GM19452 (cell line): Measurements from ENCODE around the gene CCDC85C.

Experiments
- ATAC-seq: cut with Tn5 transposase; IDR thresholded peaks from one replicate; pipeline ENCODE4 v1.9.1; 2021; ENCODE audit not compliant: unreplicated experiment

CCDC85C gene

DNA sequence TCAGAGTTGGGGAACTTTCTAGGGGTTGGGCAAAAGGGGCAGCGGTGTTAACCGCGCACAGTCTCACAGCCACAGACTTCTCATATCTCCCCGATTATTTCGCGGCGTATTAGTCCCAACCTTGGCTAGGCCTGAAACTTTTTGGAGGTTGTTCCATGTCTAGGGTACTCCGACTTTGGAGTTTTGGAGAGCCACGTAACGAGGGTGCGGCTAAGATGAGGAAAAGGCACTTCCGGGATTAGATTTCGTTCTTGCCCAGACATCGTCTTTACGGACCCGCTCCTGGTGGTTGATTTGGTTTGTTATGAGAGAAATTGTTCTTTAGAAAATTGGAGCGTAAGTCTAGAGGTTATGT, 122.3 kb downstream of the CCDC85C start:
- no peak for ATAC-seq

DNA sequence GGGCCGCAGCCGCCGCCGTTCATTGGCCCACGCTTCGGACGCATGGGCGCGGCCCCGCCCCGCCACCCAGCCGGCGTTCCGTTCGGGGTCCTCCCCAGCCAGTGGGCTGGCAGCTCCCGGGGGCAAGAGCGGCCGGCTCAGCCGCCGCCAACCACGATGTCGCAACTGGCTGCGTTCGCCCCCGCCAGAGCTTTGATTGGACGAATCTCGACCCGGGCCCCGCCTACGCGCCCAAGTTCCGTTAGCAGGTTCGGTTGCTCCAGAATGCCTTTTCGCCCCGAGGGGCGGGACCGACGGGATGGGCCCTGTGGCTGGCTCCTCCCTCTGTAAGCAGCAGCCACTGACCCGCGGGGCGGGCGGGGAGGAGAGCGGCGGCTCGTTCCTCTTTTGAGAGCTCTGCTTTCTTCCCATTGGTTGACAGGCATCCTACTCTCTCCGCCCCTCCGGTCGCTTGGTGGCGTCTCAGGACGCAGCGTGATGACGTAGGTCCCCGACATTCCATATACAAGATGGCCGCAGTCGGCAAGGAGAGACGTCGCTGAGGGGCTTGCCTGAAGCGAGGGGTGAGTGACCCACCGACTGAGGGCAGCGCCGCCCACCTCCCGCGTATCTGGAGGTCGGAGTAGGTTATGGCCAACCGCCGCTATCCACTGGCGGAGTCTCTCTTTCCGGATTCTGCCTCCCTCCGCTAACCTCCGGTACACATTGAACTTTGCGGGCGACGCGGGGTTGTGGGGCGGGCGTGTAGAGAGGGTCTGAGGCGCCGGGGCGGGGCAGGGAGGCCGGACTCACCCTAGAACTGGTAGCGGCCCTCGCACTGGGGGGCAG, 122.9 kb downstream of the CCDC85C start, which contains the start of gene CCNK:
Gene CCNK, plus strand, starts transcription at position 493 of the 828 bp plus-strand sequence. CDS start 11,269 bp downstream, outside the sequence.
- ATAC-seq, result peak; percentile 85

DNA sequence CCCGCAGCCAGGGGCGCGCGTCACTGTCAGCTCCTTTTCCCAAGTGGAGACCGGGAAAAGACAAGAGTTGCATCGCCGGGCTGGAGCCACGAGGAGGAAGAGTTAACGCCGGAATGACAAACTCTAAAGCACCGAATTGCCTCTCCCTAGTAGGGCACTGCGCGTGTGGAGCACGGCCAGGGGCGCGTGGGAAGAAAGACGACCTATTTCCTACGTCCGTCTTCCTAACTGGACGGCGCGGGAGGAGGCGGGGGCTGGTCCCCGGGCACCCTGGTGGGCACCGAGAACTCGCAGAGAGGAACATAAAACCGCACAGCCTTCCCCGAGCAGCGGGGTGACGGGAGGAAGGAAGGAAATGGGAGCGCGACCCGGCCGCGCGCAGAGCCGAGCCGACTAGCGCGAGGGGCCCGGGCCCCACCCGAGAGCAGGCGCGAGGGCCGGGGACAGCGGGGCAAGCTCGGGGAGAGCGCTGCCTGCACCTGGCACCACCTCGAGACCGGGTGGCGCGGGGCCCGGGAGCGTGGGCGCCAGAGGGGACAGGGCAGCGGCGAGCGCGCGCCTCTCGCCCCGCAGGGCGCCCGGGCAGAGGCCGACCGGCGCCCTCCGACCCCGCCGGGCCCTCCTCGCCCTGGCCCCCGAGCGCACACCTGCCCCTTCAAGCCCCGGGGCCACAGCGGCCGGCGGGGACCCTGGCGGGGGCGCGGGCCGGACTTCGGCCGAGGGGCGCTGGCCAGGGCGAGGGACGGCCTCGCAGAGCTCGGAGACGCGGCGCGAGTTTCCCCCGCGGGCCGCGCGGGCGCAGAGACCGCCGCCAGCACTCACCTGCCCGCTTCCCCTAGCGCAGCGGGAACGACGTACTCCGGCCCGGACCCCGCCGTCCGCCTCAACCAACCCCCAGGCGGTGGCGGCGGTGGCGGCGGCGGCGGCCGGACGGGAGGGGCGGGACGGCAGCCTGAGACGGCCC, 123.8 kb downstream of the CCDC85C start, which contains the start of gene SETD3:
Gene SETD3, minus strand, starts transcription at position 954 of the 964 bp plus-strand sequence. CDS start 15,054 bp downstream, outside the sequence.
- peak; percentile 6 for ATAC-seq

DNA sequence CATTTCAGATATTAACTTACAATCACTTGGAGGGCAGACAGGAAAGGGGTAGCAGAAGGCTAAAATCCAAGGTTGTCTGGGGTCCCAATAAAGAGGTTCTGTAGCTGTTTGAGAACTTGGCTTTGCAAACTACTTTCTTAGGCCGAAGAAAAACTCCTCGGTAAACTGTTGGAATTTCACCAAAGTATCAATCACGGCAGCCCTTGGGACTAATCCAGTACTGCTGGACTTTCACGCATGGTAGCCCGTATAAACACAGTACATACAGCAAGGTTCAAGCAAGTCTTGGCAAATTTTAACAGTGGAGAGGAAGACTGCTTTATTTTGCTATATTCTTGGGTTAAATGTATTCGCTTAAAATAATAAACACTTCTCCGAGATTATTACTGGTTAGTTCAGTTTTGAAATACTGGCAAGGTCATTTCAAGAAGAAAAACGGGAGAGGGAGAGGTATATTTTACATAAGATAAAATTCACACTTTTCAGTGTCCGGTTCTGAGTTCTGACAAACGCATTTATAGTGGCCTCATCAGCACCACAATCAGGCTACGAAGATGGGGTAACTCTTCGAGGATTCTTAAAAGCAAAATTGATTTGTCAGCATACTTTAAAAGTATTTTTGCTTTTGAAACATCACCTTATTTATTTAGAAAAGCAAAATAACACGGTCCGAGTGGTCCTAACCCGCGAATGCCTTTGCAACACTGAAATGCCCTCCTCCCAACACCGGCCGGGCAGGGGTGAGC, 124.7 kb downstream of the CCDC85C start:
- ATAC-seq, result no peak

DNA sequence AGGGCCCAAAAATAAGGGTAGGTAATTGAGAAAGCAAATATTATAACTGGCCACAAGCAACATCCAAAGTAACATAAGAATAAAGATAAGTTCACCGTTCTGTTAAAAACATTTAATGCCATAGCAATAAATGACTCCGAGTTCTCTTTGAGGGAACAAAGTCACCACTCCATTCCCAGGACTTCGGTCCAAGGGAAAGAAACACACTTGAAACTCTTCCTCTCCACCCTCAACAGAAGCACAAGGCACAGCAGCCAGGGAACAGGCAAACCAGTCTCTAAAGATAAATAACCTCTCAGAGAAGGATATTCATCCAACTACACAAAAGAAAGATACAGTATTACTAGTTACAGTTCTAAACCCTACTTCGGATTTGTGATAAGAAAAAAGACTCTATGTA, 125.9 kb downstream of the CCDC85C start:
- no peak for ATAC-seq

DNA sequence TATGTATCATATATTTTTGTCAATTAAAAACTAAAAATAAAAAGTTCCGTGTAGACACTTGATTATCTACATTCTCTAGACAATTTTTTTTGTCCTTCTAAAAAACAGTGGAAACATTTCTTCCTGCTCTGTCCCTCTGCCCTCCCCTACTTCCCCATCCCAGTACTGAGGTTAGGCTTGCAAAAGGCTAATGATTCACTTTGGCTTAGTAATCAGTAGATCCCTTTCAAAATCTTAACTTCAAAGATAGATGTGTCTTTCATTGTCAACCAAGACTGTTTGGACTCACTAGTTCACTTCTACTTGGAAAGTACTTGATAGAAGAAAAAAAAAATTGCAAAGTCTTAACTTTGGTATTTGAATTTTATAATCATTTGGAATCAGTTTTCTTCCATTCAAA, 127.1 kb downstream of the CCDC85C start:
- ATAC-seq, result no peak

DNA sequence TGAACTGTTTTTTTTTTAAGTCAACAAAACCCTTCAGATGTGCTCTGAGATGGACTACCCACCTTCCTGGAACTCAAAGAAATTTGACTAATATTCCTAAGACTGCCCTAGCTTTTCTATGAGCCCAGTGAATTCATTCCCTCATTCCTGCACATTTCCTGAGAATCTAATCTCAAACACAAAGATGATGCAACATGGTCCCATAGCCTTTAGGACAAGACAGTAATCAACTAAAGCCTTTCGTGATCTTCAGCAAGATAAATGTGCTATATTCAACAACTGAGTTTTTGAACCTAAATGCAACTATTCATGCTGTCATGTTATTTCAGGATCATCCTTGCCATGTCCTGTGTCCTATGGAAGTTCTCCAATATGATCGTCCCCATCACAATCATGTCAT, 128.3 kb downstream of the CCDC85C start:
- ATAC-seq, result no peak

DNA sequence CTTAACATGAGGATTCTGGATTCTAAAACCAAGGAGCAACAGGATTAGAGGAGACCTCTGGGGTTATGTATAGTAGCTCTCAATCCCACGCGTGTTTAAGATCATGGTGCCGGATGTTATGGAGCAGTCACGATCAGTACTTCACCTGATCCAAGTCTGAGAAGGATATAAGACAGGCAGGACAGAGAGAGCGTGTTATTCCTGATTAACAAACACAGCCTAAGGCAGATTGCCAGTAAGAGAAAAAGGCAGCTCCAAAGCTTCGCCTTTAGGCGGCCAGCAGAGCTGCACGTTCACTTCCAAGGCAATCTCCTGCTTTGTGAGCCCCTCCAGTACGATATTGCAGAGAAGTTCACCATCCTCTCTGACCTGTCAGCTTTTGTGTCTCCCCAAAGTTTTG, 128.8 kb downstream of the CCDC85C start:
- no peak for ATAC-seq

DNA sequence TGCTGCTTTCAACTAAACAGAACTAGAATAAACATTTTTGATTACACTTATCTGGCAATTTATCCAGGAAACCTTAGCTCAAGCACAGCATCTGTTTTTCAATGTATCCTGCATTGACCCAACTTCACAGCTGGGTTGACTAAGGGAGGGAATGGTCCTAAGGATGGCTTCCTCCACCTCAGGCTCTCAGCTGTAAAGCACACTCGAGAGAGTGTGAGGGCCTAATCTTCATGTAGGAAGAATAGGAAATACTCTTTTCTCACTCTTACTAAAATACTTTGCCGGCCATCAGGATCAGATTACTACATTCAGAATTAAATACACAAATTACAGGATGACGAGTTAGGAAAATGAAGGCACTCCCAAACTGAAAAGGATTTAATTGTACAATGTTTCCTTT, 130.5 kb downstream of the CCDC85C start:
- ATAC-seq, result no peak

DNA sequence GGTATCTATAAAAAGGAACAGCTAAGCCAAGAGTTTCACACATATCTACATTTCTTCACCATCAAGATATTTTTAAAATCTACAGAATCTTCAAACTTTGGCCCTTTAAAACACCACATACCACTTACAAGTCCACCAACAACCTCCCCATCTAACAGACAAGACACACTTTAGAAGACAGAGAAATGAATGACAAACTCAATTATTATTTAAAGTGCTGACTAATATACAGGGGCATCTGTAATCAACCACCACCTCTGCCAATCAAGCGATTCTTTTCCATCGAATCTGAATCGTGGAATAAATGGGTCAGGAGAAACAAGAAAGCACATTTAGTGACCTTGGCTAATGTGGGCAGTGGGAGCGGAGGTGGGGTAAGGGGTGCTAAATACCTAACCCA, 131.1 kb downstream of the CCDC85C start:
- no peak for ATAC-seq

DNA sequence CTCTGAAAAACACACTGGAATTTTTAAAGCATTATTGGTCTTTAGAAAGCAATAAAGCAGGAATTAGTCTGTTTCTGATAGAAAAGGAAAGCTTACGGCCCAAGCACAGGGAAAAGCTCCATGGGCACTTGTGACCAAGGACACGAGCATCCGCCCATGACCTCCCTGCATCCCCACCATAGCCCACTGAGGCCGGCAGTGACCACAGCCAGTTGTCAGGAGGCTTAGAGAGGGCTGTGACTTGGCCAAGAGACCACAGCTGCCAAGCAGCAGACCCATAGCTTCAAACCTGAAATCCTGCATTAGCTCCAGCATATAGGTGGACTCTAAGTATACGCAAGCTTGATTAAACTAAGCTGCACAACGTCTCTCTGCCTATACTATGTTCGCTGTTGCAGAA, 132.3 kb downstream of the CCDC85C start:
- ATAC-seq, result no peak

DNA sequence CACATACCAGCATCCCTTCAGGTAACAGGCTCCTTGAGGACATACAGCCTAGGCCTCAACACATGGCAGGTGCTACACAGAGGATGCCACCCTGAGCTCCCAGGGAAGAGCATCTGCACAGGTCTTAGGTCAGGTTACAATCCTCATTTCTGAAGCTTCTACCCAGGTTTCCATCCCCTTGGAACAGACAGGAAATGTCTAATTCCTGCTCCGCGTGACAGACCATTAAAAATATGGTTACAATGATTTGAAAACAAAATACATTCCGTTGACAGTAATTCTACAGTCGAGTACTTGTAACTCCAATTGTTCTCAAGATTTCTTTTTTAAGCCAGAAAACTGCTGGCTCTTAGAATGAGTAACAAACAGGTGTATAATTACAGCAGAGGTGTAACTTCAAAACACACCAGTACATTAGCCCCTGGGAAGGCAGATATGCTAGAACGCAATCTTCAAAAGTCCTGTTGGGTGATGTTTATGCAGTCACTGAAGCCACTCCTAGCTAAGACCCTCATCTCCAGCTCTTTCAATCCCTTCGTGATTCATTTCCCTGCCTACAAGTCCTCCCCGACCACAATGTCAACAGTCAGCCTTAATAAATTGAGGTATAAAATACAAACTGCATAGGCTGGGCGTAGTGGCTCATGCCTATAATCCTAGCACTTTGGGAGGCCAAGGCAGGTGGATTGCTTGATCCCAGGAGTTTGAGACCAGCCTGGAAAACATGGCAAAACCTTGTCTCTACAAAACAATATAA, 135.0 kb downstream of the CCDC85C start:
- ATAC-seq, result no peak

DNA sequence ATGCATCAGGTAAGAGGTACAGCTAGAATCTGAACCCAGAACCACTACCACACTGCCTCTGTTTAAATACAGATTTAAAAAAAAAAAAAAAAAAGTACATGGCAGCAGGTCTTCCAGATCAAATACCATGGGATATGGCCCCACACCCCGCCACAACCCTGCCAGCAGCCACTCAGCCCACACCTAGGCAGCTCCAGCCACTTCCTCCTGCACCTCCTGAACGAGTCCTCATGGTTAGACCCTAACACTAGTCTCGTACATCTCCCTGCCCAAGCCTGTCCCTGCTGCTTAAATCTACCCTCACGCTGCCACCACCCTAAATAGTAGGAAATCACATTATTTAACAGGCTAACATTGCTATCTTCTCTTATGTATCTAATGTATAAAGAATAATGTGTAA, 135.9 kb downstream of the CCDC85C start:
- ATAC-seq, result no peak

DNA sequence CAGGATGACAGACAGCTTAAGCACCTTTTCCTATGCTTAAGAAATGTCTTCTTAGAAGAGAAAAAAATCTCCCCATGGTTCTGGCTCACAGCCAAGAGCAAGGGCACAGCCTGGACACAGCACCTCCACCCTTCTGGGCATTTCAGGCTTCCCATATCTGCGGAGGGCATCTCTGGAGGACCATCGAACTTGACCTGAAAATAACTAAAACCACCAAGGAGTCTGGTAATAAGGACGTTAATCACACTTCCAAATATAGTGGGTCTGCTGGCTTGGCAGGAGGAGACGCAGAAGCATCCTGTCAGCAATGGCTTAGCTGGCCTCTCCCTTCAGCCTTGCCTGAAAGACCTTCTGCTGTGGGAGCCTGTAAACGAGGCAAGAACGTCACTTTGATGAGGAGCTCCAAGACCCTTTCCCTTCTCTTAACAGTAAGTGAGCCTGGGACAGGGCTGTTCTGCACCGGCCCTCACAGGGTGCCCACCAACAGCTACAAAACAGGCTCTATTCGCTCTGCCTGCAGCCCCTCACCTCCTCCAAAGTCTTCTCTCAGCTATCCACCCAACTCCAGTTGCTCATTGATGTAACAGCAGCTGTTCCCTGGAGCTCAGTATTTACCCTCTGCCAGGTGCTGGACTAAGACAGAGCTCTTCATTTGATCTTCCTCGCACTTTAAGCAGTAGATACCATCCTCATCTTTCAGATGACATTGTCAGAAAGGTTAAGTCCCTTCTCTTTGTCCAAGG, 136.5 kb downstream of the CCDC85C start:
- no peak for ATAC-seq

DNA sequence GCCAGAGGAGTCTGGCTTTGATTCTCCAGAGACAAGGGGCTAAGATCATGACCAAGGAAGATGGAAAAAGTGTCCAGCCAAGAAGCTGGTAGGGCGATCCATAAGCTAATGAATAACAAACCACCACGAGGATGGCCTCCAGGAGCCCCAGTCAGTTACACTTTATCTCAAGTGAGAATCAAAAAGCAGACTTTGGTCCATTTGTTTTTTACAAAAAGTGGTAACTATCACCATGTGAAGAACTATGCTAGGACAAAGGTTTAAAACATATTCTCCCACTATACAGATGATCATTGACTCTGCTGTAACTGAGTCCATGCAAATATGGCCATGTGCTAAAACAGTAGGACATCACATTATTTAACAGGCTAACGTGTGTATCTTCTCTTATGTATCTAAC, 137.2 kb downstream of the CCDC85C start:
- ATAC-seq, result no peak

DNA sequence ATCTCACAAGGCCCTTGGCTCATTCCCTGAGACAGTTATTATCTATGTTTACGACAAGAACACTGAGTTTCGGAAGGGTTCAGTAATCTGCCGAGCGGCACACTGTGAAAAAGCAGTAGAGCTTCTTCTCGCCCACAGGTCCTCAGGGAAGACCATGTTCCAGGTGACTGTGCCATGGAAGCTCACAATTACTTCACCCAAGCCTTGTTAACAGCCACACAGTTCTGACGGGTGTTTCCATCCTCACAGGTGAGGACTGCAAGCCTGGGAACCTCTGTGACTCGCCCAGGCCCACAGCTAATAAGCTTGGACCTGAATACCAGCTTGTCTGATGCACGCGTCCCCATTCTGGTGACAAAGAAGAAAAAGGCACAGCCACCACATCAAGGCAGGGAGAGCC, 138.7 kb downstream of the CCDC85C start:
- ATAC-seq, result no peak

DNA sequence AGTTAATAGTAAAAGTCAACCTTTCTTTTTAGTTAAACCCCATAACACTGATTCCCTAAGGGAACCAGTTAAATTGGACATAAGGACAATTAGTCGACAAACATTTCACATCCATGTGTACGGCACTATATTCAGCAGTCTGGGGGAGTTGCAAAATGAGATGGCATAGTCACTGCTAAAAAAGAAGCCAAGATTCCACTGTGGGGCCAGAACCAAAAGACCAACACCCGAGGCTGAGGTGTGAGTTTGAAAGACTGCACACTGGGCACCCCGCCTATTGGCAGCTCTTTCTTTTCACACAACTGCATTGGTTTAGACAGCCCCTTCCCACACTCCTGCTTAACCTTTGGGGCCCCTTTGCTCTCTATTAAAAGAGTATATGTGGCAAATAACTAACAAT, 140.0 kb downstream of the CCDC85C start:
- no peak for ATAC-seq

DNA sequence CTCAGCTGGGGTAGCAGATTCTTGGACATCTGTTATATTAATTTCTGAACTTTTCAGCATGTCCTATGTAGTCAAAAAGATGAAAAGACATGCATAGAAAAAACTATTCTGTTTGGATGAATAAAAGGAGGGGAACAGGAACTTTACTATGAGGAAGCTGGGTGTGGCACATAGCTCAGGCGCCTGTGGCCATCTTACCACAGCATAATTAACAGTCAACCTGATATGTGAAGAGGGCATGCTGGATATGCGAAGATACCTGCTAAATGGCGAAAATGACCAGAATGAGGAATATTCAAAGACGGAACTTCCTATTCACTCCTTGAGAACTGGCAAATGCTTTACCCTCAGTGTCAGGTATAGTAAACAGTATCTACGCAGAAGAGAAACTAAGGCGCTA, 141.8 kb downstream of the CCDC85C start:
- ATAC-seq, result no peak

DNA sequence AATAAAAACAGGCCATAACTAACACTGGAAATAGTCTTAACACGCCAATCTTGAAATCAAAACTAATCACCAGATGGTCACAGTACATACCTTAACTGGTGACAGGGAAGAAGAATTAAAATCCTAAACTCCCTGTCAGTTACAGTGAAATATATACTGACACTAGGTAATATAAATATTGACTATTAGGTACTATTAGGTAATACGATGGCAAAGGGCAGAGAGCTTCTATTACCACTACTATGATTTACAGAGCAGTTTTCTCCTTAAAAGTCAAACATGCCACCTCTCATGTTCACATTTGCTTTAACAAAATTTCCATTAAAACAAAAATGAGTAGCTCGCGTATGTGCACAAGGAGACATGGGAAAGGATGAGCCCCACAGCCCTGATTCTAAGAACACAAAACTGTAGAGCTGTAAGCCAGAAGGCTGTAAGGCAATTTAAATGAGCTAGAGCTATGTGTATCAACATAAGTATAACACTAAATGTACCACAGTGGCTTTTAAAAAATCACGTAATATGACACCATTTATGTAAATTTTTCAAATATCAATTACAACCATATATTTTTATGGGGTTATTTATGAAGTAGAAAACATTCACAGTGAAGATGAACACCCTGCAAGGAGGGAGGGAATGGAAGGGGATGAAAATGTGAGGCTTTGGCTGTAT, 142.5 kb downstream of the CCDC85C start:
- no peak for ATAC-seq
